Thyroid gland (tissue), 4 donors: ENCODE results near the gene FXYD7. TPM values are rescaled to one million over a fixed set of nuclear protein-coding genes. Genes with fewer than 3 reads are reported as not detected.
"Not testable (repeated sequence)": the region's sequence is repeated elsewhere in the genome, so short reads cannot be mapped to it uniquely, and the experiment has no call there.

Source experiments
- DNase-seq, 2 donors: peaks; one replicate each; pipeline ENCODE4 v3.0.0-alpha.2; 2019
- H3K27ac ChIP-seq, 3 donors: fragments of 200-600 bp; sonication (generic); 1 replicate in 2 of 3; 2 replicates in 1 of 3; pipeline ENCODE4 v1.5.1; 2016 to 2019; ENCODE audit warnings: mild to moderate bottlenecking in 1 of 3, moderate library complexity in 1 of 3
- H3K27me3 ChIP-seq: fragments of 200-600 bp; sonication (generic); one replicate; pipeline ENCODE4 v1.5.1; 2019
- H3K36me3 ChIP-seq, 2 donors: fragments of 200-600 bp; sonication (generic); one replicate each; pipeline ENCODE4 v1.5.1; 2016 to 2019
- H3K4me1 ChIP-seq, 2 donors: fragments of 200-600 bp; sonication (generic); one replicate each; pipeline ENCODE4 v1.5.1; 2017 to 2019
- H3K4me3 ChIP-seq, 3 donors: fragments of 200-600 bp; sonication (generic); replicated peaks in 1 of 3; 1 replicate in 2 of 3; 2 replicates in 1 of 3; pipeline ENCODE4 v1.5.1; 2016; ENCODE audit warnings: mild to moderate bottlenecking in 1 of 3
- H3K9me3 ChIP-seq: fragments of 200-600 bp; sonication (generic); one replicate; pipeline ENCODE4 v1.5.1; 2017
- CTCF ChIP-seq, 6 experiments: fragments of 200-600 bp in 3 of 6; fragments of 450-650 bp in 3 of 6; sonication (generic) in 3 of 6; IDR thresholded peaks; one replicate each; pipeline ENCODE4 v1.5.1; 2016 to 2019; ENCODE audit warnings: antibody characterized with exemption in 6 of 6, mild to moderate bottlenecking in 2 of 6, inconsistent platforms in 1 of 6, moderate library complexity in 1 of 6
- POLR2A ChIP-seq, 2 donors: fragments of 450-650 bp; IDR thresholded peaks; one replicate each; pipeline ENCODE4 v1.6.1; 2017; ENCODE audit warnings: antibody characterized with exemption in 2 of 2, mild to moderate bottlenecking in 2 of 2, moderate library complexity in 1 of 2
- WGBS, 2 donors: methylation state at CpG; one replicate each; pipeline ENCODE4 v1.1.5; 2017; 5-methylcytosine and 5-hydroxymethylcytosine counted together
- intact Hi-C: fragments of 100-400 bp; cut with DNase I; formaldehyde crosslinking; loops from one replicate; pipeline ENCODE4 v1.15.1; 2023
- total RNA-seq, 4 donors: library from RNA; depleted of rRNA; stranded (reverse); fragments of >200 nt; gene quantifications; one replicate each; pipeline ENCODE4 v1.2.3, GENCODE V29; 2016

FXYD7 gene
- total RNA-seq, 4 donors from 2014 or later: 1.6 TPM; not detected in 3

DNA sequence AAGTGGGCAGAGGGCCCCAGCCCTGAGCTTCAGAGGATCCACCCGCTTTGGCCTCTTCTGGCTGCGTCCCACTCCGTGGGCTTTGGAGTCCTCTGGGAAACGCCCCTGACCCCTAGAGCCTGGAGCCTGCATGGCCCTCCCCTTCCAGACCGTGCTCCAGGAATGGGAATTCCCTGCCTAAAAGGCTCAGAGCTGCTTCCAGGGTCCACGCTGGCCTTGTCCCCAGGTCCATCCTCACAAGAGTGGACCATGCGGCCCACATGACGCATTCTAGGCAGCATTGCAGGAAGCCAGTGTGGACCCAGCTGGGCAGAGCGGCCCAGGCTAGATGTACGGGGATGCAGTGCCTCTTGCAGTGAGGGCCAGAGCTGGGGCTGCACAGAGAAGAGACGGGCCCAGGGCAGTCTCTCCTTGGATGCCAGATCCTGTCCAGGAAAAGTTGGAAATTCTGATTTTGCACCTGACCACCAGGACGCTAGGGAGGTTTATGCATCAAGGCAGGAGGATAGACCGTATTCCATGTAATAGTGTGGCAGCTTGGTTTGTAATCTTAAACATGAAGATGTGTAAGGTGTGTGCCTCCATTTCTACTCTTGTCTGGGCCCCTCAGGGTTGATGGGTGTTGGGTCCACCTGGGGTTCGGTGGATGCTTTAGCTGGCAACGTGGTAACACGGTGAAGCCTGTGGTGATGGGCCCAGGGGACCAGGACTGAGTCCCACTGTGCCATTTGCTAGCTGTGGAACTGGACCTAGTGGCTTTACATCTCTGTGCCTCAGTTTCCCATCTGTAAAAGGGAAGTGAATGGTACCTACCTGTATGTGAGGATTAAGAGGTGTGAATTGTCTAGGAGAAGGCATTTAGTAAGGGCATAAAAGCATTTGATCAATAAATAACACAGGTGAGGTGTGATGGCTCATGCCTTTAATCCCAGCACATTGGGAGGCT lies 42.2 kb upstream of the FXYD7 start:
- Histone ChIP-seq H3K9me3 (no peaks in the 10 kb centered on the region), H3K27me3 (no peaks in the 10 kb centered on the region), H3K4me1 (no peaks in the 10 kb centered on the region), H3K4me3 (no peak overlapping the region), H3K36me3 (no peaks in the 10 kb centered on the region), H3K27ac (no peak overlapping the region)
- intact Hi-C loops: no loop called here
- no peak for TF ChIP-seq CTCF (IDR thresholded peaks at IDR 0.05)
- no peak for TF ChIP-seq POLR2A (IDR thresholded peaks at IDR 0.05)
- WGBS, 2 donors: 70 to 74% methylated on average over 14 to 15 of the region's 16 CpGs
- no peak for DNase-seq

- H3K27ac ChIP-seq, intact Hi-C loops, H3K36me3 ChIP-seq, H3K9me3 ChIP-seq, H3K4me3 ChIP-seq, DNase-seq, H3K4me1 ChIP-seq, H3K27me3 ChIP-seq: not testable (repeated sequence)
- 95 to 96% methylated on average over 10 of the region's 10 CpGs for WGBS, 2 donors
Observed at GRCh38 chr19:35101949-35102348, 41.1 kb upstream of the FXYD7 start.

GRCh38 chr19:35103614-35104013 lies 39.4 kb upstream of the FXYD7 start:
- intact Hi-C loops: not testable (repeated sequence)
- WGBS, 2 donors: 70 to 71% methylated on average over 10 of the region's 10 CpGs

DNA sequence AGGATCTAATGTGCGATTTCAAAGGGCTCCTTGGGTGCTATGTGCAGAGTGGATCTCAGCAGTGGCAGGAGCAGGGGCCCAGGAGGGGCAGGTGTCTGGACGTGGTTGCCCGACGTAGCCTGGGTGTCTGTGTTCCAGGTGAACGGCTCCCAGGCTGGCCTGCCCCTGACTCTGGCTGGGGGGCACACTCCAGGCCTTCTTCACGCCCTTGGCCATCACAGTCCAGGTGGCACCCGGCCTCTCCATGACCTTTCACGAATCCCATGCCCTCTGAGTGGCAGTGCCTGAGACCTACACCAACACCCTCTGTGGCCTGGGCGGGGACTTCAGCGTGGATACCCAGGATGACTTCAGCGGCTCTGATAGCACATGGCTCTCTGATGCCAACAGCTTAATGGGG lies 38.7 kb upstream of the FXYD7 start:
- TF ChIP-seq POLR2A (IDR thresholded peaks at IDR 0.05) (no peak), CTCF (IDR thresholded peaks at IDR 0.05) (no peak)
- H3K27me3 ChIP-seq: no peaks in the 10 kb centered on the region
- intact Hi-C loops: no loop called here
- WGBS, 2 donors: 51 to 72% methylated on average over 6 to 7 of the region's 11 CpGs
- H3K9me3 ChIP-seq: no peaks in the 10 kb centered on the region
- no peak overlapping the region for H3K4me3 ChIP-seq
- no peaks in the 10 kb centered on the region for H3K4me1 ChIP-seq
- no peak overlapping the region for H3K27ac ChIP-seq
- no peaks in the 10 kb centered on the region for H3K36me3 ChIP-seq
- DNase-seq: no peak

More at GRCh38 chr19:35103614-35104013, 39.4 kb upstream of the FXYD7 start:
- H3K4me1 ChIP-seq, H3K9me3 ChIP-seq, H3K27ac ChIP-seq, H3K27me3 ChIP-seq, H3K36me3 ChIP-seq, DNase-seq, H3K4me3 ChIP-seq: not testable (repeated sequence)

DNA sequence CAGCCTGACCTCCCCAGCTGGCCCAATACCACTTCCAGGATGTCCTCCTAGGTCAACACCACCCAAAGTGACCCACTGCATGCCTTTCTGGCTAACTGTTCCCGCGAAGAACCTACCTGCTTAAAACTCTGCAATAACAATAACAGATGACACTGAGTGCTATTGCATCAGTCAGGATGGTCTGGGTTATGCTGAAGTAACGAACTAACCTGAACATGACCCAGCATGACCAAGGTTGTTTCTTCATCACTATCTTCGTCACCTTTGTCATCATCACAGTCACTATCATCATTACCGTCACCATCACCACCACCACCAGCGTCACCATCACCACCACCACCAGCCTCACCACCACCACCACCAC lies 38.0 kb upstream of the FXYD7 start:
- Histone ChIP-seq H3K27me3 (no peaks in the 10 kb centered on the region), H3K4me3 (no peak overlapping the region), H3K27ac (no peak overlapping the region), H3K36me3 (no peaks in the 10 kb centered on the region), H3K4me1 (no peaks in the 10 kb centered on the region), H3K9me3 (no peaks in the 10 kb centered on the region)
- intact Hi-C loops: no loop called here
- TF ChIP-seq POLR2A (IDR thresholded peaks at IDR 0.05) (no peak), CTCF (IDR thresholded peaks at IDR 0.05) (no peak)
- DNase-seq: no peak
- WGBS, 2 donors: 96 to 97% methylated on average over 6 of the region's 6 CpGs
